ENCODE measurements around the gene RPS15.

RPS15 gene

GRCh38 chr19:1438035-1438932 is at the start of gene RPS15:
RPS15 (plus strand) TSS chr19:1438396; CDS start chr19:1438426, 30 bp downstream.
- DNase-seq: peak; percentile 97

- no peak for DNase-seq
Measured at GRCh38 chr19:1388637-1389026, 49.6 kb upstream of the RPS15 start.

GRCh38 chr19:1389033-1389940 is 48.9 kb upstream of the RPS15 start:
- DNase-seq: no peak

GRCh38 chr19:1390890-1391423 is 47.2 kb upstream of the RPS15 start:
- no peak for DNase-seq

GRCh38 chr19:1392407-1392806 is 45.8 kb upstream of the RPS15 start:
- no peak for DNase-seq

GRCh38 chr19:1392939-1393530 is 45.2 kb upstream of the RPS15 start:
- no peak for DNase-seq

- no peak for DNase-seq
Measured at GRCh38 chr19:1393841-1394240, 44.4 kb upstream of the RPS15 start.

- no peak for DNase-seq
Measured at GRCh38 chr19:1394252-1395193, 43.7 kb upstream of the RPS15 start.

GRCh38 chr19:1395194-1396018 is 42.8 kb upstream of the RPS15 start:
- no peak for DNase-seq

GRCh38 chr19:1396019-1396767 is 42.0 kb upstream of the RPS15 start:
- no peak for DNase-seq

GRCh38 chr19:1396768-1397679 is 41.2 kb upstream of the RPS15 start:
- no peak for DNase-seq

- DNase-seq: no peak
Measured at GRCh38 chr19:1397838-1398237, 40.4 kb upstream of the RPS15 start.

- no peak for DNase-seq
Measured at GRCh38 chr19:1399079-1399478, 39.1 kb upstream of the RPS15 start.

GRCh38 chr19:1399745-1400144 is 38.5 kb upstream of the RPS15 start:
- DNase-seq: no peak

GRCh38 chr19:1400281-1401137 is 37.7 kb upstream of the RPS15 start:
- no peak for DNase-seq

- DNase-seq: peak; percentile 68
Measured at GRCh38 chr19:1401138-1401888, 36.9 kb upstream of the RPS15 start, which contains the start of gene GAMT. GAMT (minus strand) TSS chr19:1401542; CDS start chr19:1401476, 66 bp downstream.

- DNase-seq: no peak
Measured at GRCh38 chr19:1401889-1402217, 36.3 kb upstream of the RPS15 start.

All from activated CD4-positive, alpha-beta T cell treated with anti-CD3 and anti-CD28 coated beads, Interleukin-10, Interleukin-2, amounts not matched to agents 100 ng/mL and 50 ng/mL, durations not matched to agents 16 hours and 8 hours (primary cell).